ENCODE results near the gene LRCH4.
"Not testable (repeated sequence)": the region's sequence is repeated elsewhere in the genome, so short reads cannot be mapped to it uniquely, and the experiment has no call there.

Gene LRCH4

DNA sequence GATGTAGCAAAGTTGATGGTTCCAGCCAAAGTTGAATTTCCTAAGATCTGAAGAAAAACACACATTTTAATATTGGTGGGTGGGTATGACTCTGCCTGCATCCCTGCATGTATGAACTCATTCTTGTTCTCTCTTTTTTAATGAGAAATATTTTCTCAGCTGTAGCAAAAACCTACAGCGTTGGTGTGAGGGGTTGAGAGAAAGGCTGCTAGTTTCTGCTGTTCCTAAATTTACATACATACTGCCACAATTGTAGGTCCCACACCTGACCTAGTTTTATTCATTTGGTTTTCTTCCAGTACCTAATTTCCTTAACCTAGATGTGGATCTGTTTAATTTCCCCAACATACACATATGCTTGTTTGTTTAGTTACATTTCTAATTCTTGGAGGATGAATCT, 42.3 kb downstream of the LRCH4 start:
- DNase-seq: no peak

DNA sequence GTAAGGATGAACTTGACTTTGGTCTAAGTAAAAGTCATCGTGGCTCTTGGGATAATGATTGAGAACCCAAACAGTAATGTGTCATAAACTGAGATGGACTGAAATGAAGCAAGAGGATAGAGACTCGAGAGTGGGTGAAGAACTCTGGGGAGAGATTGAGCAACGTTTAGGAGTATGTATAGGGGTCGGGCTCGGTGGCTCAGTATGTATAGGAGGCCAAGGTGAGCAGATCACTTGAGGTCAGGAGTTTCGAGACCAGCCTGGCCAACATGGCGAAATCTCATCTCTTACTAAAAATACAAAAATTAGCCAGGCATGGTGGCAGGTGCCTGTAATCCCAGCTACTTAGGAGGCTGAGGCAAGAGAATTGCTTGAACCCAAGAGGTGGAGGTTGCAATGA, 44.6 kb downstream of the LRCH4 start:
- not testable (repeated sequence) for DNase-seq

DNA sequence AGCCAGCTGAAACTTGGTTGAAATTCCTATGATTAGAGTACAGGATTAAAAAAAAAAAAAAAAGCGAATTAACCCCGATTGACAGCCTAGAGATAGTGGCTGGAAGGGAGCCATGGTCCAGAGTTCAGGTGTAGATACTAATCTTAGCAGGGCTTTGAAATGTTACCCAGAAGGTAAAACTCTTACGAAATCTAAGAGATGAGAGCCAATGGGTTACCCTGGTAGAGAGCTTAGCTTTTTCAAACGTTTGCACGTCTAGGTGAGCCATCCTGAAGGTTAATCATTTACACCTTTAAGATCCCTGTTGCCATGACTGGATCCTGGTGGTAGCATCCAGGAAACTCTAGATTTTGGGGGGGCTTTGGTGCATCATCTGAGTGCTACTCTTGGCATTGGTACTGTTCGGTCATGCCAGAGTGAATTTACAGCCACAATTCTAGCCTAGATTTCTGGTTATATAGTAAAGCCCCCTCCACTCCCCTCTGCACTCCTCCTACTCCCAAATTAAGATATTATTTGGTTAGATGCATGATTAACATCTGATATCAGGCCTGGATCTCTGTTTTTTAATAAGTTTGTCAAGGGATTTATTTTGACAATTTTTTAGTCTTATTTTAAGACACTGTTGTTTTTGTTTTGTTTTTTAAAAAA, 45.7 kb downstream of the LRCH4 start:
- DNase-seq: no peak

DNA sequence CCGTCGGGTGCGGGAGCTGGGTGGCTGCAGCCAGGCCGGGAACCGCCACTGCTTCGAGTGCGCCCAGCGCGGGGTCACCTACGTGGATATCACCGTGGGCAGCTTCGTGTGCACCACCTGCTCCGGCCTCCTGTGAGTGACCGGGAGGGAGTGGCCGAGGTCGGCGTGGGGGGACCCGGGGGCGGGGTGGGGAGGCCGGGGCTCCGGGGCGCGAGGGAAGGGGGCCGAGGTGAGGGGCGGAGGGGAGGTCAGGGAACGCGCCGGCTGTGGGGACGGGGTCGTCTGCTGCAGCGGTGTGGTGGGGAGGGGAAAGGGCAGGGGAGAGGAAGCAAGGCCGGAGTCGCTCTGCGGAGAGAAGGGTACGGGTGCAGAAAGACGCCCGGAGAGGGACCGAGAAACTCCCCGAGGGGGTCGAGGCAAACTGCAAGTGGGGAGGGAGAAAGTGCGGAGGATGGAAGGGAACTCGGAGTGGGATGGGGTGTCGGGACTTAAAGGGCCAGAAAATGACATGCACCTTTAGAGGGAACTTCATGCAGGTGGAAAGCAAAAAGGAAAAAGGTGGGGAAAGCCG, 46.4 kb downstream of the LRCH4 start:
- no peak for DNase-seq

DNA sequence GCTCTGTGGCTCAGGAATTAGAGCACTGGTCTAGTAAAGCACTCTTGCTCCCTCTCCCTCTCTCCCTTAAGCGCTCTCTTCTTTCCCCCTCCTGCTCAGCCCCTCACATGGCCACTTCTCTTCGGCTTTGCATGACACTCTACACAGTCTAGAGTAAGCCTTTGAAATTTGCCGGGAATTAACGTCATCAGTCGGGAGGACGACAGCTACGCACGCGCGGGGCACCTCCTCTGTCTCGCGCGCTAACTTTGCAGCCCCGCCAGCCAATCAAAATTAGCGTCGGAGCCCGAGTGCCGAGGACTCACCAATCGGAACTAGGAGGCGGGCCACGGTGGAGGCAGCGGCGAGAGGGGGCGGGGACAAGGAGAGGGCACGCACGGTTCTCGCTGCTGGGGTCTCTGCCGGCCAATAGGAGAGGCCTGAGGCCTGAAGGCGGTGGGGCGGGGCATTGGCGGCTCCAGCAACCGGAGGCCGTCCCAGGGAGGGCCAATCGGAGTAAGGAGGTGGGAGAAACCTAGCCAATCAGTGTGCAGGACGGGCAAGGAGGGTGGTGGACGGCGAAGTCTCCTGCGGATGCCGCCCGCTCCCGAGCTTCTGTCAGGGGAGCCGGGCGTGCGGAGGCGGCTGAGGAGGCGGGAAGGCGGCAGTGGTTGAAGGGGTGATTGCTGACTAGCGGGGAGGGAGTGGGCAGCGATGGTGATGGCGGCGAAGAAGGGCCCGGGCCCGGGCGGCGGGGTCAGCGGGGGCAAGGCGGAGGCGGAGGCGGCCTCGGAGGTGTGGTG, 47.1 kb downstream of the LRCH4 start, which contains the start of gene AGFG2:
TSS of gene AGFG2 (plus strand) at position 550 of the 782 bp plus-strand sequence. CDS start at position 694, 144 bp downstream.
- DNase-seq: peak; percentile 99

GRCh38 chr7:100538348-100538653, 47.6 kb downstream of the LRCH4 start:
- no peak for DNase-seq

- not testable (repeated sequence) for DNase-seq
Measured at GRCh38 chr7:100536695-100537094, 49.2 kb downstream of the LRCH4 start.

DNA sequence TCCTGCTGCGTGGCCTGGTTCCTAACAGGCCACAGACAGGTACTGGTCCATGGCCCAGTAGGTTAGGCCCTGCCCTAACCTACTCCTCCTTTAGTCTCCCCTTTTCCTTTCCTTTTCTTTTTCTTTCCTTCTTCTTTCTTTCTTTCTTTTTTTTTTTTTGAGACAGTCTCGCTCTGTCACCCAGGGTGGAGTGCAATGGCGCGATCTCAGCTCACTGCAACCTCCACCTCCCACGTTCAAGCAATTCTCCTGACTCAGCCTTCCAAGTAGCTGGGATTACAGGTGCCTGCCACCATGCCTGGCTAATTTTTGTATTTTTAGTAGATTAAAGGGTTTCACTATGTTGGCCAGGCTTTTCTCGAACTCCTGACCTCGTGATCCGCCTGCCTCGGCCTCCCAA, 49.9 kb downstream of the LRCH4 start:
- not testable (repeated sequence) for DNase-seq

- no peak for DNase-seq
Measured at GRCh38 chr7:100532165-100533022, 53.5 kb downstream of the LRCH4 start.

GRCh38 chr7:100528108-100528866, 57.6 kb downstream of the LRCH4 start:
- not testable (repeated sequence) for DNase-seq

Measured in DMS79 (cell line).